IMR-90 (cell line): ENCODE data around the gene OSER1. TPM values are rescaled to one million over a fixed set of nuclear protein-coding genes. Genes with fewer than 3 reads are reported as not detected.

Source experiments
- ATAC-seq: fragments of 200-7000 bp; cut with Tn5 transposase; 2 replicates; pipeline ENCODE4 v1.9.1; 2020; ENCODE audit warnings: low read depth, mild to moderate bottlenecking, moderate library complexity
- BruUV-seq: library from RNA; stranded (reverse); fragments of 400-500 nt; replicated peaks from 2 replicates; lab custom pipeline; 2021; lab: Mats Ljungman, UMichigan
- CTCF ChIA-PET: fragments of 300-600 bp; formaldehyde crosslinking; extraction: SDS; loops from one replicate; lab custom pipeline; 2021; ENCODE audit warnings: antibody characterized with exemption; lab: Yijun Ruan, JAX
- POLR2A ChIA-PET: fragments of 300-600 bp; sonication (Branson Sonifier 250); formaldehyde crosslinking; loops from one replicate; lab custom pipeline; 2022; ENCODE audit warnings: antibody characterized with exemption; ENCODE audit not compliant: unreplicated experiment; lab: Charles Lee
- DNase-seq: peaks from one replicate; pipeline ENCODE4 v3.0.0; 2013
- H2AFZ ChIP-seq: replicated peaks from 2 replicates; pipeline ENCODE3; 2013; ENCODE audit warnings: low read length, mild to moderate bottlenecking; ENCODE audit not compliant: poor library complexity
- H2AK5ac ChIP-seq: 2 replicates; pipeline ENCODE4 v1.6.1; 2013; ENCODE audit warnings: low read depth, low read length, inconsistent platforms
- H2AK9ac ChIP-seq: replicated peaks from 2 replicates; pipeline ENCODE3; 2013; ENCODE audit warnings: mild to moderate bottlenecking, low read depth, low read length, moderate library complexity; ENCODE audit not compliant: poor library complexity
- H2BK120ac ChIP-seq: 2 replicates; pipeline ENCODE4 v1.6.1; 2013; ENCODE audit warnings: low read depth, low read length, inconsistent platforms
- H2BK15ac ChIP-seq: 3 replicates; pipeline ENCODE4 v1.6.1; 2013; ENCODE audit warnings: low read depth, low read length, inconsistent platforms
- H2BK20ac ChIP-seq: 2 replicates; pipeline ENCODE4 v1.6.1; 2013; ENCODE audit warnings: low read depth, mild to moderate bottlenecking, inconsistent platforms, low read length, moderate library complexity
- H2BK5ac ChIP-seq: 2 replicates; pipeline ENCODE4 v1.6.1; 2013; ENCODE audit warnings: mild to moderate bottlenecking, low read depth, low read length, inconsistent platforms; ENCODE audit not compliant: poor library complexity, severe bottlenecking
- H3K14ac ChIP-seq: replicated peaks from 2 replicates; pipeline ENCODE4 v1.6.1; 2013; ENCODE audit warnings: low read depth, low read length, inconsistent platforms
- H3K18ac ChIP-seq: 2 replicates; pipeline ENCODE4 v1.6.1; 2013; ENCODE audit warnings: low read depth, low read length, control low read depth
- H3K23ac ChIP-seq: 2 replicates; pipeline ENCODE4 v1.6.1; 2013; ENCODE audit warnings: low read depth, low read length, inconsistent platforms
- H3K27ac ChIP-seq: 2 replicates; pipeline ENCODE4 v1.5.1; 2013; ENCODE audit warnings: mild to moderate bottlenecking, control low read depth, low read length; ENCODE audit not compliant: insufficient read depth
- H3K27me3 ChIP-seq: 2 replicates; pipeline ENCODE4 v1.6.1; 2013; ENCODE audit warnings: low read length; ENCODE audit not compliant: control insufficient read depth, insufficient read depth
- H3K36me3 ChIP-seq: 2 replicates; pipeline ENCODE4 v1.6.1; 2013; ENCODE audit warnings: low read length, mixed read lengths; ENCODE audit not compliant: control insufficient read depth, insufficient read depth
- H3K4ac ChIP-seq: 2 replicates; pipeline ENCODE4 v1.6.1; 2013; ENCODE audit warnings: low read depth, low read length, inconsistent platforms
- H3K4me1 ChIP-seq: 2 replicates; pipeline ENCODE4 v1.6.1; 2013; ENCODE audit warnings: low read length, mixed read lengths; ENCODE audit not compliant: control insufficient read depth, insufficient read depth
- H3K4me2 ChIP-seq: 2 replicates; pipeline ENCODE4 v1.6.1; 2013; ENCODE audit warnings: low read depth, mild to moderate bottlenecking, control low read depth, low read length, moderate library complexity
- H3K4me3 ChIP-seq: 2 replicates; pipeline ENCODE4 v1.5.1; 2013; ENCODE audit warnings: low read depth, mild to moderate bottlenecking, control low read depth, low read length, moderate library complexity; ENCODE audit not compliant: insufficient read depth
- H3K56ac ChIP-seq: 2 replicates; pipeline ENCODE4 v1.6.1; 2013; ENCODE audit warnings: low read length, inconsistent platforms; ENCODE audit not compliant: insufficient read depth; ENCODE audit errors: extremely low read depth
- H3K79me1 ChIP-seq, 2 experiments: 2 replicates each; pipeline ENCODE4 v1.6.1; 2013; ENCODE audit warnings: low read length in 2 of 2, inconsistent platforms in 1 of 2, low read depth in 1 of 2
- H3K9ac ChIP-seq: 2 replicates; pipeline ENCODE4 v1.6.1; 2013; ENCODE audit warnings: low read depth, low read length, control low read depth
- H3K9me1 ChIP-seq: 2 replicates; pipeline ENCODE4 v1.6.1; 2013; ENCODE audit warnings: low read length, inconsistent platforms; ENCODE audit not compliant: insufficient read depth
- H3K9me3 ChIP-seq: 2 replicates; pipeline ENCODE4 v1.6.1; 2013; ENCODE audit warnings: low read length; ENCODE audit not compliant: control insufficient read depth, insufficient read depth
- H4K20me1 ChIP-seq: 2 replicates; pipeline ENCODE4 v1.6.1; 2013; ENCODE audit warnings: low read length, inconsistent platforms; ENCODE audit not compliant: insufficient read depth
- H4K5ac ChIP-seq: 2 replicates; pipeline ENCODE4 v1.6.1; 2013; ENCODE audit warnings: mild to moderate bottlenecking, low read depth, low read length, control low read depth
- H4K8ac ChIP-seq, 2 experiments: 2 replicates each; pipeline ENCODE4 v1.6.1; 2013; ENCODE audit warnings: low read depth in 2 of 2, low read length in 2 of 2, control low read depth in 1 of 2, inconsistent platforms in 1 of 2
- H4K91ac ChIP-seq: 2 replicates; pipeline ENCODE4 v1.6.1; 2013; ENCODE audit warnings: low read depth, low read length, inconsistent platforms; ENCODE audit not compliant: insufficient read depth
- BHLHE40 ChIP-seq: fragments of 150-350 bp; IDR thresholded peaks from 2 replicates; pipeline ENCODE4 v1.6.1; 2016; ENCODE audit warnings: mild to moderate bottlenecking, low read depth, low read length
- CTCF ChIP-seq: conservative IDR thresholded peaks from 2 replicates; pipeline ENCODE4 v1.5.1; 2012; ENCODE audit warnings: mild to moderate bottlenecking, low read depth, low read length, improper control_type of control experiment
- WGBS, 2 experiments: methylation state at CpG; one replicate each; pipeline versions ENCODE4 v1.1.5 to v1.1.7; 2013; ENCODE audit warnings: missing lambda C conversion rate in 2 of 2; ENCODE audit not compliant: insufficient read length in 1 of 2; ENCODE audit errors: extremely low coverage in 2 of 2; 5-methylcytosine and 5-hydroxymethylcytosine counted together
- dilution Hi-C: fragments of 300-500 bp; cut with HindIII; formaldehyde crosslinking; loops from one replicate; pipeline ENCODE4 v1.14.3; 2018; ENCODE audit warnings: low sequenced_read_pairs; ENCODE audit not compliant: unreplicated experiment
- in situ Hi-C: fragments of 300-500 bp; cut with MboI; formaldehyde crosslinking; loops from 3 replicates; pipeline ENCODE4 v1.14.3; 2019; ENCODE audit warnings: low sequenced_read_pairs, inconsistent platforms, mixed read lengths
- intact Hi-C: fragments of 100-400 bp; cut with micrococcal nuclease; formaldehyde crosslinking; loops from 2 replicates; pipeline ENCODE4 v1.10.0; 2022
- polyA plus RNA-seq, 3 experiments: library from polyadenylated mRNA; depleted of rRNA; stranded (reverse); fragments of >200 nt; gene quantifications; 2 replicates each; pipeline ENCODE4 v1.2.3, GENCODE V29; 2012; ENCODE audit warnings: low replicate concordance in 1 of 3
- total RNA-seq: library from RNA; depleted of rRNA; stranded (reverse); fragments of >200 nt; gene quantifications from 2 replicates; pipeline ENCODE4 v1.2.3, GENCODE V29; 2012

Gene OSER1
- total and polyA plus RNA-seq, 2 of the 4 experiments (the other 2 are of a cell fraction), result 32.6 to 70.6 TPM

DNA sequence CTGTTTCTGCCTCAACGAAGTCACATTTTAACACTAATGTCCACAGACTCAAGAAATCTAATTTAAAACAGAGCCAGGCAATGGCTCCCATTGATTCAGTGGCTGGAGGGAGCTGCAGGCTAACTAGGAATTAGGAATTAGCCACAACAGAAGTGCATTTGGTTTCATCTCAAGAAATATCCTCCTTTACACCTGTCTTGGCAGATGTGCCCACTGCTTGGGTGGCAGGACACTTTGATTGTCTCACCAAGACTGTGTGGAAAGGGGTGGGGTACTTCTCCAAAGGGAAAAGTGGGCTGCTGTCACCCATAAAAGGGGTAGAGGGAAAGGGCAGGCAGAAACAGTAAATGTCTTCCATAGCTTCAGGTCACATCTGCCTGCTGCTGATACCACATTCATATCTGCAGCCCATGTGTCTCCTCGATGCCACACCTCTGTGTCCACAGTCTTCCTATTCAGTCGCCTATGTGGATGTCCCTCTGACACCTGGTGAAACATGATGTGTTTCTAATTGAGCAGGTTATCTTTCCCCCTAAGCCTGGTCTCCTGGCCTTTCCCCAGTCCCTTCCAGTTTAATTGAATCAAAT lies 10.9 kb upstream of the OSER1 start:
- H3K14ac ChIP-seq, result no peak overlapping the region
- H3K9ac ChIP-seq, result no peak overlapping the region
- H3K4me3 ChIP-seq, result no peak overlapping the region
- DNase-seq (no peak), ATAC-seq (no peak)
- dilution Hi-C loops, result no loop called here
- no peak overlapping the region for H2BK5ac ChIP-seq
- H4K91ac ChIP-seq, result no peak overlapping the region
- H3K79me1 ChIP-seq, result no peaks in the 10 kb centered on the region
- H3K27ac ChIP-seq, result no peak overlapping the region
- no peak overlapping the region for H2AK5ac ChIP-seq
- H2BK120ac ChIP-seq, result no peak overlapping the region
- BruUV-seq, result no TSS peak
- H3K4ac ChIP-seq, result no peak overlapping the region
- no peak overlapping the region for H2AK9ac ChIP-seq
- no peaks in the 10 kb centered on the region for H3K4me1 ChIP-seq
- ChIA-PET POLR2A (no interaction called here), CTCF (interaction anchor here (0.5 kb wide), 1 partner anchor 93 kb away, joined by 4 read pairs; no protein-coding TSS in a partner anchor)
- H2BK20ac ChIP-seq, result no peak overlapping the region
- no peak overlapping the region for H3K4me2 ChIP-seq
- no peak overlapping the region for H4K8ac ChIP-seq
- H3K9me3 ChIP-seq, result no peaks in the 10 kb centered on the region
- no peak overlapping the region for H2BK15ac ChIP-seq
- H3K18ac ChIP-seq, result no peak overlapping the region
- no peak overlapping the region for H2AFZ ChIP-seq
- no peak overlapping the region for H4K5ac ChIP-seq
- H3K56ac ChIP-seq, result no peak overlapping the region
- no peaks in the 10 kb centered on the region for H3K36me3 ChIP-seq
- no peak for TF ChIP-seq CTCF
- no peak for TF ChIP-seq BHLHE40
- H3K27me3 ChIP-seq, result no peaks in the 10 kb centered on the region; the same call in 1 of the 2 replicates
- intact Hi-C loops, result no loop called here
- WGBS, 2 experiments, result no CpG with 5 or more reads among the region's 3 CpGs
- no peaks in the 10 kb centered on the region for H4K20me1 ChIP-seq
- in situ Hi-C loops, result no loop called here
- no peaks in the 10 kb centered on the region for H3K9me1 ChIP-seq
- H3K23ac ChIP-seq, result no peak overlapping the region
